Astrocyte (in vitro differentiated cells and primary cell): ENCODE results near the gene KLHL26.

Experiments used
- EZH2 ChIP-seq: IDR thresholded peaks from 2 replicates; pipeline ENCODE4 v1.6.1; 2012; ENCODE audit warnings: mild to moderate bottlenecking, low read length, inconsistent platforms; ENCODE audit not compliant: insufficient read depth
- TF ChIP-seq, protein P1 (sequence below): IDR thresholded peaks from 2 replicates; pipeline ENCODE4 v1.5.1; 2011; ENCODE audit warnings: low read depth, mild to moderate bottlenecking, inconsistent platforms, low read length, moderate library complexity; ENCODE audit not compliant: insufficient read depth

DNA sequence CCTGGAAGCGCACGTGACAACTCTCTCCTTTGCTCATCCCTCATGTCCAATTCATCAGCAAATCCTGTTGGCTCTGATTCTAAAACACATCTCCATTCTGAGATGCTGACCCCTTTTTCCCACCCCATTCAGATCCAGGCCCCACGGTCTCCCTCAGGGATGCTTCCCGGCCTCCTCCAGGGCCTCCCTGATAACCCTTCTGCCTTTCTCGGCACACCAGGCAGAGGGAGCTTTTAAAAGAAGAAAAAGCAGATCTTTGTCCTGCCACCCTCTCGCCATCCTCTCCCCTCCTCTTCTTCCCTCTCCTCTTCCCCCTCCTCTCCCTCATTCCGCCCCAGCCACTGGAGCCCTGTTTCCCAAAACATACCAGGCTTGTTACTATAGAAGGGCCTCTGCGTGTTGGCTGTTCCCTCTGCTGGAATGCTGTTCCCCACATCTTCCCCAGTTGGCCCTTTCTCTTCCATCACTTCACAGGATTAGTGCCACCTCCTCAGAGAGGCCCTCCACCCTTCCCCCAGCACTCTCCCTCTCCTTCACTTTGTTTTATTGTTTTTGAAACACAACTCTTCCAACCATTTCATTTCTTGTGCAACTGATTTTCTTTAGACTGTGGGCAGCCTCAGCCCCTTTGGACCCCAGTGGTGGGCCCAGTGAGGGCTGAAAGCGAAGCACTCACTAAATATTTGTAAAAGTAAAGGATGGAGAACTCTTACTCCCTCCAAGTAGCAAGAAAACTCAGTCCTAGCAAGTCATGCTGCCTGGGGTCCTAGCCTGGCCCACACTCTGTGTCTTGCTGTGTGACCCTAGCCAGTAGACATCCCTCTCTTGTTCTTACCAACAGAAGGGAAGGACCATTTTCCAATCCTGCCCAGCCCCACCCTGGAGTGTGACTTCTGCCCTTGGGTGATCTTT lies 27.8 kb upstream of the KLHL26 start:
- TF ChIP-seq, protein P1, sequence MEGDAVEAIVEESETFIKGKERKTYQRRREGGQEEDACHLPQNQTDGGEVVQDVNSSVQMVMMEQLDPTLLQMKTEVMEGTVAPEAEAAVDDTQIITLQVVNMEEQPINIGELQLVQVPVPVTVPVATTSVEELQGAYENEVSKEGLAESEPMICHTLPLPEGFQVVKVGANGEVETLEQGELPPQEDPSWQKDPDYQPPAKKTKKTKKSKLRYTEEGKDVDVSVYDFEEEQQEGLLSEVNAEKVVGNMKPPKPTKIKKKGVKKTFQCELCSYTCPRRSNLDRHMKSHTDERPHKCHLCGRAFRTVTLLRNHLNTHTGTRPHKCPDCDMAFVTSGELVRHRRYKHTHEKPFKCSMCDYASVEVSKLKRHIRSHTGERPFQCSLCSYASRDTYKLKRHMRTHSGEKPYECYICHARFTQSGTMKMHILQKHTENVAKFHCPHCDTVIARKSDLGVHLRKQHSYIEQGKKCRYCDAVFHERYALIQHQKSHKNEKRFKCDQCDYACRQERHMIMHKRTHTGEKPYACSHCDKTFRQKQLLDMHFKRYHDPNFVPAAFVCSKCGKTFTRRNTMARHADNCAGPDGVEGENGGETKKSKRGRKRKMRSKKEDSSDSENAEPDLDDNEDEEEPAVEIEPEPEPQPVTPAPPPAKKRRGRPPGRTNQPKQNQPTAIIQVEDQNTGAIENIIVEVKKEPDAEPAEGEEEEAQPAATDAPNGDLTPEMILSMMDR: no peak
- no peak for TF ChIP-seq EZH2
